HG02885 (cell line): ENCODE measurements around the gene PSMD5.

Experiments
- ATAC-seq: cut with Tn5 transposase; IDR thresholded peaks from one replicate; pipeline ENCODE4 v1.9.1; 2021; ENCODE audit warnings: mild to moderate bottlenecking; ENCODE audit not compliant: unreplicated experiment, poor library complexity

PSMD5 gene

GRCh38 chr9:120875643-120875953, 32.9 kb upstream of the PSMD5 start:
- no peak for ATAC-seq

DNA sequence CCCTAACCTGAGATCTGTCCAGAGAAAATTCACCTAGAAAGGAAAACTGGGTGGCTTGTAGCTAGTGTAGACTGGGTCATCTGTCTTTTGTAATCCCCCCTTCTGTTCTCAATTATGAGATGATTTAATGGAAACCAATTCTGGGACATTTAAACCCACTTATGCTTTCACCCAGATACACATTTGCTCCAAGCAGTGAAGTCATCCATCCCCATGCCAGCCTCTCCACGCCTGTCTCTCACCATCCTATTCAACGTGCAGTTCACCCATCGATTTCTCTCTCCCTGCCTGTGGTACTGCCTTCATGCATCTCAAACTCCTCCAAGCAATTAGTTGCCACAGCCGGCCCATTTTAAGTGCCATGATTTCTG, 32.5 kb upstream of the PSMD5 start:
- no peak for ATAC-seq

DNA sequence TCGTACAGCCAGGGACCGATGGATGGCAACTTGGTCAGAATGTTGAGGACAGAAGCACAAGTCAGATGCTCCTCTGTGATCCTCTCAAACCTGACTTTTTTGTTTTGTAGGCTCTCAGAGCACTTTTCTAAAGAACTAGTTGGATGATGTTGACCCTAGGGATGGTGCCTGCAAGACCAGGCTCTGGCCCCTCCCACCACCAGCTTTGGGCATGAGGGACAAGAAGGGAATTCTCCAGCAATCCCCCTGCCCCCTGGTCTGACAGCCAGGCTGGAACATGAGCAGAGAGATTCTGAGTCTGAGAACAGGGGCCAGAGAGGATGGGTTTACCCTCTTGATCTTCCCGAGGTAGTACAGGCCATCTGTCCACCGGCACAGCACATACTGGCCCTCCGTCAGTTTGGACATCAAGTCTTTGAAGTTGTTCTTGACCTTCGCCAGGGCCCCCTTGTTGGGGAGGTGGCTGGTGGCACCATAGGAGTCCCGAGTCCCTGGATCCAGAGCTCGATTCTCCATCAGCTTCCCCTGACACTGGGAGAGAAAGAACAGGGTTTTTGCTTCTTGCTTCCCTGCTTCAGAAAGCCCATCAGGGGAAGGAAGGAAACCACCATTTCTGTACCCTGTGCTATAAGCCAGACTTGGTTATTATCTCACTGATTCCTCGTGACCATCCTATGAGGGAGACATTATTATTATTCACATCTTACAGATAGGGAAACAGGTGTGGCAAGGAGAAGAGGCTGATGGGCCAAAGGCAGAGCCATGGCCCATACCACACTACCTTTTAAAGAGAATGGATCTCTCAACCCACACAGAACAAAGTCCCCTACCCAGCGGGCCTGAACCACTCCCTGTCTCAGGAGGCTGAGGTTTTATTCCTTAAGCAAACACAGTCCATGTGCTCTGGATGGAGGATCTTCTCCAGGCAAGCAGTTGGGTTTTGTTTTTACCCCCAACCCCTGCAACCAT, 31.8 kb upstream of the PSMD5 start:
- no peak for ATAC-seq

DNA sequence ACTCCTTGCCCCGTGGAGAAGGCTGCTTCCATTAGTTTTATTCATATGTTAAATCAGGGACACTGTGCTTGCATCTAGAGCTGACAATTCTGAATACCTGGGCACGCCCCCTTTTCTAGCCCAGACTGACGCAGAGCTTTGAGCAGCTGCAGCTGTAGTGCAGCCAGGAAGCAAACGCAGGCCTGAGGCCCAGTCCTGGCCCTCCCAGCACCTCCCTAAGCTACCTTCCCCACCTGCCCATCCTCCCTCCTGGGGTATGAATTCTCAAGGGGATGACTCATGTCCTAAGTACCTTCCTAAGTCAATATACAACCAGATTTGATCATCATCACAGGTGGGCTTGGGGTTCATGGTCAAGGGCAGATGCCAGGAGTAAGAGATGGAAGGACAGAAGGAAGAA, 30.8 kb upstream of the PSMD5 start:
- ATAC-seq: no peak

GRCh38 chr9:120872791-120873502, 30.2 kb upstream of the PSMD5 start:
- no peak for ATAC-seq

GRCh38 chr9:120870206-120870605, 27.5 kb upstream of the PSMD5 start:
- ATAC-seq: no peak

GRCh38 chr9:120869726-120870125, 27.0 kb upstream of the PSMD5 start:
- ATAC-seq: no peak

GRCh38 chr9:120869360-120869687, 26.6 kb upstream of the PSMD5 start:
- no peak for ATAC-seq

DNA sequence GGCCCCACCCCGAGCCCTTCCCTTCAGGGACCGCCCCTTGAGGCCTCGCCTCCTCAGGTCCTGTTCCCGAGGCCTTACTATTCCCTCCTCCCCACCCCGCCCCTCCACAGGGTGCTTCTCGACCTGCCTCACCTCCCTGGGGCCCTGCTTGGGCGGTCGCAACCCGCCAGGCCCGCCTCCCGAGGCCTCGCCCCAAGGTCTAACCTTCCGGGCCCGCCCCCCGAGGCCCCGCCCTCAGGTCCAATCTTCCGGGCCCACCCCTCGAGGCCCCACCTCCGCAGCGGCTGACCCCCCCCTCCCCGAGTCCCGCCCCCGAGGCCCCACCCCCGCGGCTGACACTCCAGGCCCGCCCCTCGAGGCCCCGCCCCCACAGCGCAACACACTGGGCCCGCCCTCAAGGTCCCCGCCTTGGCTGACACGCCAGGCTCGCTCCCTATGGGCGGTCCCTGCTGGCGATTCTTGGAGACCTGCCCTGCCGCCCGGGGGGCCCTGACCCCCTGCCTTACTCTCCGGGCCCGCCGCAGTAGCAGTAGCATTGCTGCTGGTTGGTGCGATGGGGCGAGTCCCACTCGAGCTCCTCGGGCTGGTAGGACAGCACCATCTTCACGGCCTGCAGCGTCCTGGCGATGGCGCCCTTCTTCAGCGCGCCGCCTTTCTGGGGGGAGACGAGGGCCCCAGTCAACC, 26.1 kb upstream of the PSMD5 start:
- peak; percentile 94 for ATAC-seq

DNA sequence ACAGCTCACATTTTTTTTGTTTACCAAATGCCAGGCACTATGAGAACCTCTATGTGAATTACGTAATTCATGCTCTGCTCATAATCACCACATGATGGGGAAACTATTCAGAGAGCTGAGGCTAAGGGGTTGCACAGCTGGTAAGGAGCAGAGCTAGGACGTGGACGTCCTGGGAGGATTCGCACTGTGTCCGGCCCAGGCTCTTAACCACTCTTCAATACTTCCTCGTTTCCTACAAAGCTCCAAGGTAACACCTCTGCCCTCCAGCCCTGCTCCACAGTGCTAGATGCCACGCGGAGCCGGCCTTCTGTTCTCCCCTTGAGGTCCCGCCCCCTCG, 25.6 kb upstream of the PSMD5 start:
- no peak for ATAC-seq

DNA sequence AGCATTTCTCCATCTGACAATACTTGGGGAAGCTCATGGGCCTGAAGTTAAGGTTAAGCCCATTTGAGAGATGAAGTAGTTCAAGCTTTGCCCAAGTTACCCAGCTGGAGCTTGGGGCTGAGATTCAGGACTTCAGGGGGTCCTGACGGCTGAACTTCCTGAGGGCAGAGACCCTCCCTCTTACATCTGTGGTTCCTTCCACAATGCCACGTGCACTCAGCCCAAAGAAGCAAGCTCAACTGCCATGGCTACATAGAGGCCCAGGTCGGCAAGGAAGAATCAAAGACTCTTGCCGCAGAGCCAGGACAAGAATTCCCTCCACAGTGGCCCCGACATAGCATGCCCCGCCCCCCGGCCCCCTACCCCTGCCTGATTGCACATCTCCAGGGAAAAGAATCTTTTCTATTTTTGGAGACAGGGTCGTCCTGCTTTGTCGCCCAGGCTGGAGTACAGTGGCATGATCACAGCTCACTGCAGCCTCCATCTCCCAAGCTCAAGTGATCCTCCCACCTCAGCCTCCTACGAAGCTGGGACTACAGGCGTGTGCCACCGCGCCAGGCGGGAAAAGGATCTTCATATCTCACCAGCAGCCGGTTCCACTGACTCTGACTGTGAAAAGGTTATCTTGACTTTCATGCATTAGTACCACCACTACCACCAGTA, 25.1 kb upstream of the PSMD5 start:
- no peak for ATAC-seq

GRCh38 chr9:120866651-120867050, 23.9 kb upstream of the PSMD5 start:
- ATAC-seq: no peak

DNA sequence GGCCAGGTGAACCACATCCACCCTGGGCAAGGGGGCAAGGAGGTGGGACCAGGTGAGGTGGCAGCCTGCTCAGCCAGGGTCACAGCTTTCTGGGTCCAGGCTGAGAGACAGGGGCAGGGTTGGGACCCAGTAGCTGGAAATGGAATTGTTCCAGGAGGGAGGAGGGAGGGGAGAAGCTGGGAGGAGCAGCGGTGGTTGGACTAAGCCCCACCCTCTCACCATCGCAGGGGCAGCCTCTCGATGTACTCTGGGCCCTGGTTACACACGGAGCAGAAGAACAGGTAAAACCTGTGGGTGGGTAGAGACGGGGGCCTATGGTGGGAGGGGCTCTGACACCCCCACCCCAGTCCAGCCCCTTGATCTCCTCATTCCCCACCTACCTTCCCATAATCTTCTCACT, 23.1 kb upstream of the PSMD5 start:
- ATAC-seq: no peak

GRCh38 chr9:120865176-120865575, 22.5 kb upstream of the PSMD5 start:
- no peak for ATAC-seq

GRCh38 chr9:120864719-120865118, 22.0 kb upstream of the PSMD5 start:
- no peak for ATAC-seq

DNA sequence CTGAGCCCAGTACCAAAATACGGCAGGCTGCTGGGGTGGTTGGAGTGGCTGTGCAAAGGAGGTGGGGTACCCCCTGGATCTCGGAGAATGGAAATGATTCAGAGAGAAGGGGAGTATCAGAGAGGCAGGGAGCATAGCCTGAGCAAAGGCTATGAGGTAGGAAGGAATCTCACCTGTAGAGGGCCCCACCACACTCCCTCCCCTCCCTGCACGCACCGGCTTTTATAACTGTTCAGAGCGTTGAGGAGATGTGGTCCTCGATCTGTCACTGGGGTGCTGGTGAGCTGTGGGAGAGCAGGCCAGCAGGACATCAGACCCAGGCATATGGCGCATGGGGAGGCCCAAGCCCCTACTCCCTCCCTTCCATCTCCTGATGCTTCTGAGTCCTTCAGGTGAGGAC, 21.1 kb upstream of the PSMD5 start:
- no peak for ATAC-seq

DNA sequence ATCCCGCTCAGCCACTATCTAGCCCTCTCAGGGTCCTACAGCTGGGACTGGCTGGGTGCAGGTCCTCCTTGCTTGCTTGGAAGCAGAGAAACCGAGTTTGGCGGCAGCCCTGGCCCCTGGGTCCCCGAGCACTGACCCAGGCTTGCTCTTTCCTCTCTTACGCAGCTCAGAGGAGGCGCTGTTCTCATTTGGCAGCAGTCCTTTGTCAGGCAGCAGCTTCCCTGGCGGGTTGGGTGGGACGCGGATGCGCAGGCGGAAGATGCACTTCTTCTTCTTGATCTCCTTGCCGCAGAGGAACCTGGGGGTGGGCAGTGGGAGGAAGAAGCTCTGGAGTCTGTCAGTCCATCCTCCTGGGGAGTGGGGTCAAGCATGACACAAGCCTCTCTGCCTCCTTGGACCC, 19.7 kb upstream of the PSMD5 start:
- no peak for ATAC-seq

- no peak for ATAC-seq
Observed at GRCh38 chr9:120861935-120862334, 19.2 kb upstream of the PSMD5 start.

DNA sequence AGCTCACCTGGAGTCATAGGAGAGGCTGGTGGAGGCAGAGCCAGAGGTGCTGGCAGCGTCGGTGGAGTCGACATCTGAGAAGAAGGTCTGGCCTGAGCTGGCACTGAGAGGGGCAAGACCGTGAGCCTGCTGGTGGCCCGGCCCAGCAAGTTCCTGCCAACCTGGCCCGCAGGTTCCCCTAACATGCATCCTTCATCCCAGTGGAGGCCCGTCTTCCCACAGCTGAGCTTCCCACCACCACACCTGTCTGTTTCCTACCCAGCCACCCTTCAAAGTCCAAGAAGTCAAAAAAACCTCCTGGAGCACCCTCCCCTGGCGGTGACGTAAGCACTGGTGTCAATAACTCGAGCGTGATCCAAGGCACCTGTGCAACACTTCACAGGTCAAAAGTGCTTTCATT, 17.4 kb upstream of the PSMD5 start:
- ATAC-seq: no peak

- ATAC-seq: no peak
Observed at GRCh38 chr9:120859361-120859760, 16.6 kb upstream of the PSMD5 start.

- ATAC-seq: no peak
Observed at GRCh38 chr9:120857902-120858301, 15.2 kb upstream of the PSMD5 start.
